Liver (tissue), 9 donors: ENCODE results near the gene ERC2. TPM values are rescaled to one million over a fixed set of nuclear protein-coding genes. Genes with fewer than 3 reads are reported as not detected.

ENCODE experiments used
- DNase-seq: peaks from one replicate; pipeline ENCODE4 v3.0.0-alpha.2; 2017; ENCODE audit warnings: low spot score
- H3K27ac ChIP-seq, 2 donors: one replicate each; pipeline ENCODE4 v1.7.0; 2013; ENCODE audit warnings: inconsistent platforms in 2 of 2, low read length in 2 of 2, control low read depth in 1 of 2, low read depth in 1 of 2, mild to moderate bottlenecking in 1 of 2
- H3K27me3 ChIP-seq, 4 donors: one replicate each; pipeline versions ENCODE4 v1.6.1 to v1.7.0; 2013; ENCODE audit warnings: low read length in 3 of 4, inconsistent platforms in 1 of 4, mild to moderate bottlenecking in 1 of 4, moderate library complexity in 1 of 4; ENCODE audit not compliant: control insufficient read depth in 4 of 4, insufficient read depth in 4 of 4
- H3K36me3 ChIP-seq, 4 donors: one replicate each; pipeline versions ENCODE4 v1.6.1 to v1.7.0; 2013; ENCODE audit warnings: low read length in 3 of 4, mild to moderate bottlenecking in 3 of 4, low read depth in 1 of 4, moderate library complexity in 1 of 4; ENCODE audit not compliant: control insufficient read depth in 4 of 4, insufficient read depth in 3 of 4
- H3K4me1 ChIP-seq, 4 donors: one replicate each; pipeline versions ENCODE4 v1.6.1 to v1.7.0; 2013; ENCODE audit warnings: low read length in 3 of 4, mild to moderate bottlenecking in 3 of 4, moderate library complexity in 1 of 4; ENCODE audit not compliant: control insufficient read depth in 4 of 4, insufficient read depth in 4 of 4
- H3K4me3 ChIP-seq, 3 donors: one replicate each; pipeline versions ENCODE4 v1.6.1 to v1.7.0; 2013; ENCODE audit warnings: low read length in 3 of 3, control low read depth in 1 of 3, low read depth in 1 of 3, mild to moderate bottlenecking in 1 of 3
- H3K9ac ChIP-seq, 2 donors: one replicate each; pipeline ENCODE4 v1.7.0; 2013; ENCODE audit warnings: low read length in 2 of 2, mild to moderate bottlenecking in 2 of 2, moderate library complexity in 2 of 2, control low read depth in 1 of 2, low read depth in 1 of 2
- H3K9me3 ChIP-seq, 4 donors: one replicate each; pipeline versions ENCODE4 v1.6.1 to v1.7.0; 2013; ENCODE audit warnings: low read length in 3 of 4; ENCODE audit not compliant: control insufficient read depth in 4 of 4
- EGR1 ChIP-seq, 2 donors: IDR thresholded peaks; 2 replicates each; pipeline ENCODE4 v1.6.1; 2016 to 2018; ENCODE audit warnings: antibody characterized with exemption in 2 of 2, low read depth in 2 of 2
- FOXA1 ChIP-seq: IDR thresholded peaks from 2 replicates; pipeline ENCODE4 v1.6.1; 2016; ENCODE audit warnings: antibody characterized with exemption
- FOXA2 ChIP-seq: IDR thresholded peaks from 2 replicates; pipeline ENCODE4 v1.6.1; 2016; ENCODE audit warnings: antibody characterized with exemption
- GABPA ChIP-seq, 2 donors: IDR thresholded peaks in 1 of 2; conservative IDR thresholded peaks in 1 of 2; 2 replicates each; pipeline ENCODE4 v1.6.1; 2016; ENCODE audit warnings: antibody characterized with exemption in 2 of 2, mild to moderate bottlenecking in 1 of 2, moderate library complexity in 1 of 2
- HNF4A ChIP-seq, 2 donors: conservative IDR thresholded peaks; 2 replicates each; pipeline ENCODE4 v1.6.1; 2016; ENCODE audit warnings: antibody characterized with exemption in 2 of 2, mild to moderate bottlenecking in 2 of 2
- HNF4G ChIP-seq: IDR thresholded peaks from 2 replicates; pipeline ENCODE4 v1.6.1; 2016; ENCODE audit warnings: antibody characterized with exemption
- NR2F2 ChIP-seq: IDR thresholded peaks from 2 replicates; pipeline ENCODE4 v1.6.1; 2016; ENCODE audit warnings: antibody characterized with exemption
- SP1 ChIP-seq: IDR thresholded peaks from 2 replicates; pipeline ENCODE4 v1.6.1; 2018; ENCODE audit warnings: antibody characterized with exemption, mild to moderate bottlenecking
- TAF1 ChIP-seq: conservative IDR thresholded peaks from 2 replicates; pipeline ENCODE4 v1.6.1; 2016; ENCODE audit warnings: antibody characterized with exemption, mild to moderate bottlenecking
- YY1 ChIP-seq: IDR thresholded peaks from 2 replicates; pipeline ENCODE4 v1.6.1; 2016; ENCODE audit warnings: antibody characterized with exemption, mild to moderate bottlenecking
- WGBS: extraction: QIAGEN DNeasy Blood & Tissue Kit; methylation state at CpG from one replicate; pipeline ENCODE4 v1.1.7; 2013; 5-methylcytosine and 5-hydroxymethylcytosine counted together
- polyA plus RNA-seq, 2 donors: library from polyadenylated mRNA; stranded (reverse) in 1 of 2; unstranded in 1 of 2; fragments of 200-250 nt in 1 of 2; fragments of >200 nt in 1 of 2; fragmentation: Nextera tagmentation in 1 of 2; extraction: Ambion mirVana in 1 of 2; gene quantifications; one replicate each; pipeline versions ENCODE4 v1.2.1 to v1.2.3, GENCODE V29; 2013 to 2015
- total RNA-seq, 2 donors: library from RNA; depleted of rRNA; stranded (reverse); fragments of >200 nt; gene quantifications; one replicate each; pipeline ENCODE4 v1.2.3, GENCODE V29; 2014
- TF ChIP-seq, protein P1 (sequence below): fragments of 150-350 bp; IDR thresholded peaks from 2 replicates; pipeline ENCODE4 v1.5.1; 2017; ENCODE audit warnings: improper control_type of control experiment, low read depth, low read length; ENCODE audit not compliant: missing input control
- TF ChIP-seq, protein P2 (sequence below): IDR thresholded peaks from 2 replicates; pipeline ENCODE4 v1.6.1; 2016; ENCODE audit warnings: antibody characterized with exemption
- TF ChIP-seq, protein P3 (sequence below): IDR thresholded peaks from 2 replicates; pipeline ENCODE4 v1.6.1; 2016; ENCODE audit warnings: antibody characterized with exemption
- TF ChIP-seq, protein P4 (sequence below): IDR thresholded peaks from 2 replicates; pipeline ENCODE4 v1.6.1; 2016; ENCODE audit warnings: antibody characterized with exemption
- TF ChIP-seq, protein P5 (sequence below): IDR thresholded peaks from 2 replicates; pipeline ENCODE4 v1.6.1; 2016; ENCODE audit warnings: antibody characterized with exemption, mild to moderate bottlenecking
- donor health status: healthy.
- donor health status: healthy.
- donor health status: healthy.
- donor health status: healthy.
- donor health status: healthy.

Gene ERC2
- total and polyA plus RNA-seq, 4 donors: 0.14 to 0.25 TPM; not detected in 2

DNA sequence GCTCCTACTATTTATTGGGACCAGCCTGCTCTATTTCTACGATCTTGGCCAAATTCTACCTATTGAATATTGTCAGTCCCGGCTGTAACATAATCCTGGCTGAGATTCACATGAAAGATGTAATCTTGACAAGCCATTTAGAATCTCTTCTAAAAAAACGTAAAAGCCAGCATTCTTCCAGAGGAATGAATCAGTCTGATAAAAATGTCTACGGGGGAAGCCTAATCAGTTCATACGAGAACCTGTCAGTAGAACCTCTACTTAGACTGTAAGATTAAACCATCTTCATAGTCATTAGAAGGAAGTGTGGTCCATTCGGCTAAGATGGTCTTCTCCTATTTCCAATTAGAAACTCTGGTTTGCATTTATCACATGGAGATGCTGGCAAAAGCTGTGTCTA lies 833.9 kb downstream of the ERC2 start:
- Histone ChIP-seq H3K4me1 (peaks cover 0 to 5% (median 4%) of the 10 kb centered on the region in 4 donors), H3K27me3 (no peaks in the 10 kb centered on the region), H3K4me3 (no peak overlapping the region), H3K27ac (no peak overlapping the region), H3K9me3 (no peaks in the 10 kb centered on the region), H3K9ac (no peak overlapping the region), H3K36me3 (no peaks in the 10 kb centered on the region)
- WGBS: 89% methylated on average over 6 of the region's 6 CpGs
- TF ChIP-seq, protein P1, sequence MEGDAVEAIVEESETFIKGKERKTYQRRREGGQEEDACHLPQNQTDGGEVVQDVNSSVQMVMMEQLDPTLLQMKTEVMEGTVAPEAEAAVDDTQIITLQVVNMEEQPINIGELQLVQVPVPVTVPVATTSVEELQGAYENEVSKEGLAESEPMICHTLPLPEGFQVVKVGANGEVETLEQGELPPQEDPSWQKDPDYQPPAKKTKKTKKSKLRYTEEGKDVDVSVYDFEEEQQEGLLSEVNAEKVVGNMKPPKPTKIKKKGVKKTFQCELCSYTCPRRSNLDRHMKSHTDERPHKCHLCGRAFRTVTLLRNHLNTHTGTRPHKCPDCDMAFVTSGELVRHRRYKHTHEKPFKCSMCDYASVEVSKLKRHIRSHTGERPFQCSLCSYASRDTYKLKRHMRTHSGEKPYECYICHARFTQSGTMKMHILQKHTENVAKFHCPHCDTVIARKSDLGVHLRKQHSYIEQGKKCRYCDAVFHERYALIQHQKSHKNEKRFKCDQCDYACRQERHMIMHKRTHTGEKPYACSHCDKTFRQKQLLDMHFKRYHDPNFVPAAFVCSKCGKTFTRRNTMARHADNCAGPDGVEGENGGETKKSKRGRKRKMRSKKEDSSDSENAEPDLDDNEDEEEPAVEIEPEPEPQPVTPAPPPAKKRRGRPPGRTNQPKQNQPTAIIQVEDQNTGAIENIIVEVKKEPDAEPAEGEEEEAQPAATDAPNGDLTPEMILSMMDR: no peak
- no peak for TF ChIP-seq GABPA (IDR thresholded peaks at IDR 0.05 in 1 of 2, conservative IDR thresholded peaks at IDR 0.05 in 1 of 2)
- TF ChIP-seq HNF4A (conservative IDR thresholded peaks at IDR 0.05): no peak
- TF ChIP-seq, protein P2, sequence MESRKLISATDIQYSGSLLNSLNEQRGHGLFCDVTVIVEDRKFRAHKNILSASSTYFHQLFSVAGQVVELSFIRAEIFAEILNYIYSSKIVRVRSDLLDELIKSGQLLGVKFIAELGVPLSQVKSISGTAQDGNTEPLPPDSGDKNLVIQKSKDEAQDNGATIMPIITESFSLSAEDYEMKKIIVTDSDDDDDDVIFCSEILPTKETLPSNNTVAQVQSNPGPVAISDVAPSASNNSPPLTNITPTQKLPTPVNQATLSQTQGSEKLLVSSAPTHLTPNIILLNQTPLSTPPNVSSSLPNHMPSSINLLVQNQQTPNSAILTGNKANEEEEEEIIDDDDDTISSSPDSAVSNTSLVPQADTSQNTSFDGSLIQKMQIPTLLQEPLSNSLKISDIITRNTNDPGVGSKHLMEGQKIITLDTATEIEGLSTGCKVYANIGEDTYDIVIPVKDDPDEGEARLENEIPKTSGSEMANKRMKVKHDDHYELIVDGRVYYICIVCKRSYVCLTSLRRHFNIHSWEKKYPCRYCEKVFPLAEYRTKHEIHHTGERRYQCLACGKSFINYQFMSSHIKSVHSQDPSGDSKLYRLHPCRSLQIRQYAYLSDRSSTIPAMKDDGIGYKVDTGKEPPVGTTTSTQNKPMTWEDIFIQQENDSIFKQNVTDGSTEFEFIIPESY: no peak
- no peak for TF ChIP-seq FOXA1
- no peak for DNase-seq

DNA sequence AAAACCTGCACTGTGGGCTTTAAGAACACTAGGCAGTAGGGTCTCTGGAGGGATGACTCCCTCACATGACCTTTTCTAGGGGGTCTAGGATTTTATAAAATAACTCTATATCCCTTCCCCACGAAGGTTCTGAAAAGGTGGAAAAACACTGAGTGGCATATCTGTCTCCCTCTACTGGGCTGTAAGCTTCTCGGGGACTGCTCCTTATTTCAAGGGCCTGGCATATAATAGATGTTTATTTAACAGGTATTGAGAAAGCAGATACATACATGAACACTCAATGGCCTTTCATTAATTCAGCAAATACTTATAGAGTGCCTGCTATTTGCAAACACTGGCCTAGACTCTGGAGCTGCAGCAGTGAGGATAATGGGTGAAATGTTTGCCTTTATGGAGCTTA lies 834.9 kb downstream of the ERC2 start:
- no peak for DNase-seq
- no peak overlapping the region for H3K27ac ChIP-seq
- TF ChIP-seq, protein P3, sequence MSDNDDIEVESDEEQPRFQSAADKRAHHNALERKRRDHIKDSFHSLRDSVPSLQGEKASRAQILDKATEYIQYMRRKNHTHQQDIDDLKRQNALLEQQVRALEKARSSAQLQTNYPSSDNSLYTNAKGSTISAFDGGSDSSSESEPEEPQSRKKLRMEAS: no peak
- TF ChIP-seq HNF4G (no peak), GABPA (IDR thresholded peaks at IDR 0.05 in 1 of 2, conservative IDR thresholded peaks at IDR 0.05 in 1 of 2) (no peak), NR2F2 (no peak)
- H3K4me3 ChIP-seq: no peak overlapping the region
- peaks cover 0 to 5% (median 4%) of the 10 kb centered on the region in 4 donors for H3K4me1 ChIP-seq
- H3K27me3 ChIP-seq: no peaks in the 10 kb centered on the region
- no peak overlapping the region for H3K9ac ChIP-seq
- WGBS: 85% methylated on average over 2 of the region's 2 CpGs
- no peaks in the 10 kb centered on the region for H3K9me3 ChIP-seq
- H3K36me3 ChIP-seq: no peaks in the 10 kb centered on the region

DNA sequence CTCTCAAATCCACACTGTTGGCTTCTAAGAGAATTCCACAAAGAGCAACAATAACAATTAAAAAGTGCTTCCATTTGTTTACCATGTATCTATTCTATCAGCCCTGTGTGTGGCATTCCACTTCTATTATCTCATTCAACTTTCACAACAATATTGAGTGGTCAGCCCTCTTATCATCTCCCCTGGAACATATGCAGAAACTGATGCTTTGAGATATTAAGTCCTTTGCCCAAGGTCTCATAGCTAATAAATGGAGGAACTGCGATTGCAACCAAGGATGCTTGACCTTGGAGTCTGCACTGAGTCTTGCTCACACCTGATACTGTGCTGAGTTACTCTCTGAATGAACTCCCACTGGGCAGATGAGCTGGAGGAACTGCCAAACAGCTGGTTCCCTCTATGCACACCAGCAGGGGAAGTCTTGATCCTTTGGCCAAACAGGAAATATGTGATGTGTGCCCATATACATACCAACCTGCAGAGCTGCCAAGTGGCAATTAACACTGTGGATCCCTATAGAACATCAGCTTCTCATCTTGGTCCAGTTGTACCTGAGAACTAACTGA lies 836.4 kb downstream of the ERC2 start:
- no peaks in the 10 kb centered on the region for H3K27me3 ChIP-seq
- H3K4me1 ChIP-seq: peaks cover 0 to 3% (median 3%) of the 10 kb centered on the region in 4 donors
- no peaks in the 10 kb centered on the region for H3K9me3 ChIP-seq
- H3K9ac ChIP-seq: no peak overlapping the region
- H3K36me3 ChIP-seq: no peaks in the 10 kb centered on the region
- H3K27ac ChIP-seq: no peak overlapping the region
- no peak for DNase-seq
- TF ChIP-seq GABPA (IDR thresholded peaks at IDR 0.05 in 1 of 2, conservative IDR thresholded peaks at IDR 0.05 in 1 of 2): no peak
- 89% methylated on average over 1 of the region's 1 CpG for WGBS
- H3K4me3 ChIP-seq: no peak overlapping the region

DNA sequence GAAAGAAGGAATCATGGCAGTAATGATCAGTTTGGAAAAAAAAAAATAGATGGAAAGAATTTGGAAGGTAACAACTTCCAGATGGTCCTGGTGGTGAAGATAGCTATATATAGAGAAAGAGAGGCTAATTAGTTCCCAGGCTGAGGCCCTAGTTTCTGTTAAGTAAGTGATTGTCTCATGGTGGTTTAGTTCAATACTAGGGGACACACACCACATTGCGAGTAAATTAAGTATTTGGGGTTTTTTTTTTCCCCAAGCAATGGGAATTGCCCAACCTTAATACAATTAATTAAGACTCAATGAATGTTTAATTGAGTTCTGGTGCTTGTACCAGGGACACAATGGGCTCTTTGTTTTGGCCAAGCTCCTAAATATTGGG lies 837.4 kb downstream of the ERC2 start:
- H3K36me3 ChIP-seq: no peaks in the 10 kb centered on the region
- no peaks in the 10 kb centered on the region for H3K27me3 ChIP-seq
- no peak overlapping the region for H3K4me3 ChIP-seq
- H3K9me3 ChIP-seq: no peaks in the 10 kb centered on the region
- peaks cover 0 to 7% (median 2%) of the 10 kb centered on the region in 4 donors for H3K4me1 ChIP-seq
- H3K9ac ChIP-seq: no peak overlapping the region
- WGBS: 91% methylated on average over 1 of the region's 1 CpG
- no peak for DNase-seq
- H3K27ac ChIP-seq: no peak overlapping the region
- TF ChIP-seq, protein P3: no peak
- TF ChIP-seq FOXA2 (no peak), YY1 (no peak), SP1 (no peak), EGR1 (IDR thresholded peaks at IDR 0.05; ENCODE audit: low read depth in 2 of 2) (no peak), FOXA1 (no peak), GABPA (IDR thresholded peaks at IDR 0.05 in 1 of 2, conservative IDR thresholded peaks at IDR 0.05 in 1 of 2) (no peak), TAF1 (no peak)
- TF ChIP-seq, protein P4, sequence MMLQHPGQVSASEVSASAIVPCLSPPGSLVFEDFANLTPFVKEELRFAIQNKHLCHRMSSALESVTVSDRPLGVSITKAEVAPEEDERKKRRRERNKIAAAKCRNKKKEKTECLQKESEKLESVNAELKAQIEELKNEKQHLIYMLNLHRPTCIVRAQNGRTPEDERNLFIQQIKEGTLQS: no peak
- TF ChIP-seq, protein P5, sequence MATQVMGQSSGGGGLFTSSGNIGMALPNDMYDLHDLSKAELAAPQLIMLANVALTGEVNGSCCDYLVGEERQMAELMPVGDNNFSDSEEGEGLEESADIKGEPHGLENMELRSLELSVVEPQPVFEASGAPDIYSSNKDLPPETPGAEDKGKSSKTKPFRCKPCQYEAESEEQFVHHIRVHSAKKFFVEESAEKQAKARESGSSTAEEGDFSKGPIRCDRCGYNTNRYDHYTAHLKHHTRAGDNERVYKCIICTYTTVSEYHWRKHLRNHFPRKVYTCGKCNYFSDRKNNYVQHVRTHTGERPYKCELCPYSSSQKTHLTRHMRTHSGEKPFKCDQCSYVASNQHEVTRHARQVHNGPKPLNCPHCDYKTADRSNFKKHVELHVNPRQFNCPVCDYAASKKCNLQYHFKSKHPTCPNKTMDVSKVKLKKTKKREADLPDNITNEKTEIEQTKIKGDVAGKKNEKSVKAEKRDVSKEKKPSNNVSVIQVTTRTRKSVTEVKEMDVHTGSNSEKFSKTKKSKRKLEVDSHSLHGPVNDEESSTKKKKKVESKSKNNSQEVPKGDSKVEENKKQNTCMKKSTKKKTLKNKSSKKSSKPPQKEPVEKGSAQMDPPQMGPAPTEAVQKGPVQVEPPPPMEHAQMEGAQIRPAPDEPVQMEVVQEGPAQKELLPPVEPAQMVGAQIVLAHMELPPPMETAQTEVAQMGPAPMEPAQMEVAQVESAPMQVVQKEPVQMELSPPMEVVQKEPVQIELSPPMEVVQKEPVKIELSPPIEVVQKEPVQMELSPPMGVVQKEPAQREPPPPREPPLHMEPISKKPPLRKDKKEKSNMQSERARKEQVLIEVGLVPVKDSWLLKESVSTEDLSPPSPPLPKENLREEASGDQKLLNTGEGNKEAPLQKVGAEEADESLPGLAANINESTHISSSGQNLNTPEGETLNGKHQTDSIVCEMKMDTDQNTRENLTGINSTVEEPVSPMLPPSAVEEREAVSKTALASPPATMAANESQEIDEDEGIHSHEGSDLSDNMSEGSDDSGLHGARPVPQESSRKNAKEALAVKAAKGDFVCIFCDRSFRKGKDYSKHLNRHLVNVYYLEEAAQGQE: no peak
